Measurements from ENCODE around the gene GAST. TPM values are rescaled to one million over a fixed set of nuclear protein-coding genes. Genes with fewer than 3 reads are reported as not detected.
A peak's percentile ranks its signal among the peaks of the same experiment; 100 is the strongest.

The GAST gene
- total and polyA plus RNA-seq, 9 of the 15 experiments (the other 6 are each of a cell fraction or from before 2014, with no cell fraction given) = not detected

GRCh38 chr17:41688641-41689496 lies 23.3 kb upstream of the GAST start, which contains the start of gene EIF1 (continued):
- TF ChIP-seq ZNF407 (IDR thresholded peaks at IDR 0.05; ENCODE audit: low read depth) (no peak), PCBP2 (IDR thresholded peaks at IDR 0.05; ENCODE audit: low read depth, low read length, poor library complexity, severe bottlenecking) (peak; percentile 88), EGR1 (conservative IDR thresholded peaks at IDR 0.05) (no peak; the same call in 1 of the 2 replicates), ZFX (CRISPR knock-in tag; IDR thresholded peaks at IDR 0.05) (peak; percentile 99), VEZF1 (CRISPR knock-in tag; IDR thresholded peaks at IDR 0.05) (peak; percentile 96), TEAD1 (CRISPR knock-in tag; IDR thresholded peaks at IDR 0.05) (peak; percentile 64 to 91; a peak in 3 of 4 replicates), TRIM25 (IDR thresholded peaks at IDR 0.05; ENCODE audit: borderline replicate concordance) (no peak; the same call in 1 of the 2 replicates), ZSCAN29 (IDR thresholded peaks at IDR 0.05) (0 out of 2 replicates have a peak, but pooled peaks have one; percentile 19), ZNF232 (CRISPR knock-in tag; IDR thresholded peaks at IDR 0.05) (no peak), NR4A1 (CRISPR knock-in tag; IDR thresholded peaks at IDR 0.05) (peak; percentile 79; the same call in 1 of the 2 replicates), NR4A1 (tag; IDR thresholded peaks at IDR 0.05) (no peak), ZNF311 (CRISPR knock-in tag; IDR thresholded peaks at IDR 0.05) (no peak), ZBTB12 (CRISPR knock-in tag; IDR thresholded peaks at IDR 0.05) (peak; percentile 95)
